Stimulated activated CD4-positive, alpha-beta T cell treated with anti-CD3 and anti-CD28 coated beads, Interleukin-2, amount 100 ng/mL, for 4 hours (primary cell): Measurements from ENCODE around the gene SOX13.

Source experiments
- DNase-seq: peaks from one replicate; pipeline ENCODE4 v3.0.0-alpha.2; 2020; ENCODE audit warnings: low read depth

Gene SOX13

GRCh38 chr1:204065174-204065985 is 7.5 kb upstream of the SOX13 start:
- DNase-seq: no peak

- no peak for DNase-seq
Observed at GRCh38 chr1:204065986-204066300, 7.0 kb upstream of the SOX13 start.

GRCh38 chr1:204067935-204068334 is 5.0 kb upstream of the SOX13 start:
- no peak for DNase-seq

GRCh38 chr1:204069887-204070286 is 3.0 kb upstream of the SOX13 start:
- no peak for DNase-seq

- DNase-seq: no peak
Observed at GRCh38 chr1:204070895-204071294, 2.0 kb upstream of the SOX13 start.

- no peak for DNase-seq
Observed at GRCh38 chr1:204073837-204074273, 940 bp downstream of the SOX13 start.

GRCh38 chr1:204074274-204075138 is 1.6 kb downstream of the SOX13 start:
- DNase-seq: no peak

- DNase-seq: no peak
Observed at GRCh38 chr1:204075139-204075521, 2.2 kb downstream of the SOX13 start.

GRCh38 chr1:204075890-204076846 is 3.3 kb downstream of the SOX13 start:
- DNase-seq: no peak

GRCh38 chr1:204076891-204077290 is 4.0 kb downstream of the SOX13 start:
- no peak for DNase-seq

- DNase-seq: no peak
Observed at GRCh38 chr1:204077979-204078696, 5.2 kb downstream of the SOX13 start.

GRCh38 chr1:204079608-204079999 is 6.7 kb downstream of the SOX13 start:
- DNase-seq: no peak

- DNase-seq: no peak
Observed at GRCh38 chr1:204080163-204080903, 7.4 kb downstream of the SOX13 start.

GRCh38 chr1:204081164-204081790 is 8.4 kb downstream of the SOX13 start:
- no peak for DNase-seq

GRCh38 chr1:204081791-204082513 is 9.0 kb downstream of the SOX13 start:
- DNase-seq: no peak

GRCh38 chr1:204083491-204083890 is 10.6 kb downstream of the SOX13 start:
- DNase-seq: no peak

- no peak for DNase-seq
Observed at GRCh38 chr1:204084247-204084772, 11.4 kb downstream of the SOX13 start.

GRCh38 chr1:204085876-204086275 is 13.0 kb downstream of the SOX13 start:
- DNase-seq: no peak

- no peak for DNase-seq
Observed at GRCh38 chr1:204087181-204087892, 14.4 kb downstream of the SOX13 start.
